Erythroblast (primary cell): ENCODE results near the gene P4HTM.
"Not testable (repeated sequence)": the region's sequence is repeated elsewhere in the genome, so short reads cannot be mapped to it uniquely, and the experiment has no call there.

Experiments
- DNase-seq, 2 experiments: peaks; one replicate each; lab custom pipeline; 2025; lab: John Stamatoyannopoulos, UW
- GATA1 ChIP-seq: IDR thresholded peaks from 2 replicates; pipeline ENCODE4 v1.6.1; 2011; ENCODE audit warnings: low read depth, mild to moderate bottlenecking, control low read depth, low read length, moderate library complexity
- POLR2A ChIP-seq: IDR thresholded peaks from 2 replicates; pipeline ENCODE4 v1.6.1; 2011; ENCODE audit warnings: mild to moderate bottlenecking, low read length

P4HTM gene

GRCh38 chr3:48996640-48997039 lies 6.6 kb downstream of the P4HTM start:
- no peak for DNase-seq
- TF ChIP-seq GATA1, result no peak
- no peak for TF ChIP-seq POLR2A

- DNase-seq, result no peak
- TF ChIP-seq POLR2A (no peak), GATA1 (no peak)
Observed at GRCh38 chr3:48997102-48997635, 7.1 kb downstream of the P4HTM start.

- TF ChIP-seq GATA1 (no peak), POLR2A (no peak)
- no peak for DNase-seq
Observed at GRCh38 chr3:48997714-48998637, 7.9 kb downstream of the P4HTM start.

- no peak for DNase-seq
- TF ChIP-seq POLR2A, result no peak
- no peak for TF ChIP-seq GATA1
Observed at GRCh38 chr3:48999085-48999858, 9.2 kb downstream of the P4HTM start.

- DNase-seq, result no peak
Observed at GRCh38 chr3:49001155-49001554, 11.1 kb downstream of the P4HTM start.

GRCh38 chr3:49004352-49005302 lies 14.6 kb downstream of the P4HTM start:
- DNase-seq, result peak; percentile 80 to 90
- TF ChIP-seq GATA1 (no peak), POLR2A (peak; percentile 43)

More at GRCh38 chr3:49001155-49001554, 11.1 kb downstream of the P4HTM start:
- TF ChIP-seq POLR2A (no peak), GATA1 (no peak)

- TF ChIP-seq POLR2A, result no peak
- TF ChIP-seq GATA1, result no peak
- no peak for DNase-seq
Observed at GRCh38 chr3:49005303-49005680, 15.3 kb downstream of the P4HTM start.

- TF ChIP-seq GATA1, result no peak
- no peak for TF ChIP-seq POLR2A
Observed at GRCh38 chr3:49005998-49006397, 16.0 kb downstream of the P4HTM start.

GRCh38 chr3:49006408-49007067 lies 16.5 kb downstream of the P4HTM start:
- peak; percentile 71 to 78 for DNase-seq
- TF ChIP-seq GATA1 (no peak), POLR2A (no peak)

More at GRCh38 chr3:49005998-49006397, 16.0 kb downstream of the P4HTM start:
- DNase-seq, result no peak

- peak; percentile 97 to 98 for DNase-seq
- TF ChIP-seq GATA1 (no peak), POLR2A (peak; percentile 94)
Observed at GRCh38 chr3:49007068-49007770, 17.2 kb downstream of the P4HTM start, which contains the start of gene WDR6. TSS of gene WDR6 (plus strand) at chr3:49007391. CDS start at chr3:49007432, 41 bp downstream.

- peak; percentile 94 to 97 for DNase-seq
Observed at GRCh38 chr3:49007771-49008528, 17.9 kb downstream of the P4HTM start.

GRCh38 chr3:49008627-49009026 lies 18.6 kb downstream of the P4HTM start:
- DNase-seq, result not testable (repeated sequence)

More at GRCh38 chr3:49007771-49008528, 17.9 kb downstream of the P4HTM start:
- TF ChIP-seq POLR2A (no peak), GATA1 (no peak)
